BLaER1 (cell line): Measurements from ENCODE around the gene MTRF1L.
A peak's percentile ranks its signal among the peaks of the same experiment; 100 is the strongest.
"Not testable (repeated sequence)": the region's sequence is repeated elsewhere in the genome, so short reads cannot be mapped to it uniquely, and the experiment has no call there.

Source experiments
- H3K27ac ChIP-seq: shearing (Covaris generic); formaldehyde crosslinking; 2 replicates; pipeline ENCODE4 v1.8.1; 2022
- H3K27me3 ChIP-seq: shearing (Covaris generic); formaldehyde crosslinking; 2 replicates; pipeline ENCODE4 v1.8.1; 2022
- H3K36me3 ChIP-seq: shearing (Covaris generic); formaldehyde crosslinking; 2 replicates; pipeline ENCODE4 v1.8.1; 2022
- H3K4me1 ChIP-seq: shearing (Covaris generic); formaldehyde crosslinking; 2 replicates; pipeline ENCODE4 v1.8.1; 2022
- H3K4me2 ChIP-seq: shearing (Covaris generic); formaldehyde crosslinking; 2 replicates; pipeline ENCODE4 v1.8.1; 2022
- H3K4me3 ChIP-seq: shearing (Covaris generic); formaldehyde crosslinking; 2 replicates; pipeline ENCODE4 v1.8.1; 2022
- H3K9ac ChIP-seq: shearing (Covaris generic); formaldehyde crosslinking; 2 replicates; pipeline ENCODE4 v1.8.1; 2022
- H3K9me3 ChIP-seq: shearing (Covaris generic); formaldehyde crosslinking; 2 replicates; pipeline ENCODE4 v1.8.1; 2022
- H4K20me1 ChIP-seq: shearing (Covaris generic); formaldehyde crosslinking; 2 replicates; pipeline ENCODE4 v1.8.1; 2022
- Cebpa-rat ChIP-seq: shearing (Covaris generic); IDR thresholded peaks from 2 replicates; pipeline ENCODE4 v1.8.1; 2022

The MTRF1L gene

DNA sequence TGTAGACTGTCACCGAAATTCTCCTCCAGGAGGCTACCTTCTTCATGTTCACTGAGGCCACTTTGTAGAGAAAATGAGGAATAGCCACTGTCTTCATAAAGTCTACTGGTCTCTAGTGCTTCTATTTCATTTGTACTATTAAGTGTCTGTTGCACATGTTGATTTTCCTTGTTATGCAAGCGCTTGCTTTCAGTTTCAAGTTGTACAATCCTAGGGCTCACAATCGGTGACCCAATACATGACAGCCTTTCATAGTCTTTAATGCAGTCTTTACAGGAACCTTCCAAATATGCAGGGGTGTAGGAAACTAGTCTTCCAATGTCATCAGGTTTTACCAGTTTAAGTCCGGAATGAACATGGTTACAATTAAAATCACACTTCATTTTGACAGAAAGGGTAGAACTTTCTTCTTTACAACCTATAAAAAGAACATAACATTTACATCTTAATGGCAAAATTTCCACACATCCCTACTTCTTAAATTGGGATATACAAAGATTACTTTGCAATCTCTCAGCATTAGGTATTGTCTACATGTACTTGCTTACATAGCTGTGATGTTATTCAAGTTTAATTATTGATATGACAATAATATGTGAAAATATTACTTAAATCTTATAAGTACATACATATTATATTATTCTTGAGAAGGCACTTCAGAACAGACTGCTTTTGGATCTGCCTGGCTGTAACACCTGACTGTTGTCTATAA lies 27.1 kb downstream of the MTRF1L start:
- peaks cover 4% of the 10 kb centered on the region; the same call in 1 of the 2 replicates for H3K9me3 ChIP-seq
- H3K36me3 ChIP-seq: peaks cover 89% of the 10 kb centered on the region
- H4K20me1 ChIP-seq: peaks cover 90% of the 10 kb centered on the region
- 0 out of 2 replicates have a peak overlapping the region, but pooled peaks have one; percentile 11 for H3K4me3 ChIP-seq
- H3K9ac ChIP-seq: no peak overlapping the region
- peaks cover 58% of the 10 kb centered on the region for H3K4me1 ChIP-seq
- H3K27ac ChIP-seq: no peak overlapping the region
- TF ChIP-seq Cebpa-rat: no peak
- peak overlapping the region; percentile 42 for H3K4me2 ChIP-seq
- no peaks in the 10 kb centered on the region for H3K27me3 ChIP-seq

DNA sequence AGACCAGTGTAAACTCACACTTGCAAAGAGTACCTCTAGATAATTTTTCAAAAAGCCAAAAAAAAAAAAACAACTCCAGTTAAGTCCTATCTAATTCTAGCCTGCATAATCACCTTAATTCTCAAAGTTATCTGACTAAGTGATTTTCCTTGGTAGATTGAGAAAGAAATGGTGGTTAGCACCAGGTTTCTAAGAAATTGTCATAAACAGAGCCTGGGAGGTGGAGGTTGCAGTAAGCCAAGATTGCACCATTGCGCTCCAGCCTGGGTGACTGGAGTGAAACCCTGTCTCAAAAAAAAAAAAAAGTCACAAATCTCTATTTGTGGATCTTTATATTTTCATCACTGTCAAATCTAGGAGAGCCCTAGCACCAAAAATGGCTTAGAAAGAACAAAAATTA lies 28.6 kb downstream of the MTRF1L start:
- H3K27me3 ChIP-seq: no peaks in the 10 kb centered on the region
- no peak overlapping the region; the same call in 1 of the 2 replicates for H3K4me2 ChIP-seq
- H4K20me1 ChIP-seq: peaks cover 76% of the 10 kb centered on the region
- no peak overlapping the region for H3K9ac ChIP-seq
- no peak overlapping the region for H3K4me3 ChIP-seq
- H3K27ac ChIP-seq: no peak overlapping the region
- peaks cover 19% of the 10 kb centered on the region for H3K9me3 ChIP-seq
- peaks cover 43% of the 10 kb centered on the region for H3K4me1 ChIP-seq
- H3K36me3 ChIP-seq: peaks cover 98% of the 10 kb centered on the region
- TF ChIP-seq Cebpa-rat: no peak

DNA sequence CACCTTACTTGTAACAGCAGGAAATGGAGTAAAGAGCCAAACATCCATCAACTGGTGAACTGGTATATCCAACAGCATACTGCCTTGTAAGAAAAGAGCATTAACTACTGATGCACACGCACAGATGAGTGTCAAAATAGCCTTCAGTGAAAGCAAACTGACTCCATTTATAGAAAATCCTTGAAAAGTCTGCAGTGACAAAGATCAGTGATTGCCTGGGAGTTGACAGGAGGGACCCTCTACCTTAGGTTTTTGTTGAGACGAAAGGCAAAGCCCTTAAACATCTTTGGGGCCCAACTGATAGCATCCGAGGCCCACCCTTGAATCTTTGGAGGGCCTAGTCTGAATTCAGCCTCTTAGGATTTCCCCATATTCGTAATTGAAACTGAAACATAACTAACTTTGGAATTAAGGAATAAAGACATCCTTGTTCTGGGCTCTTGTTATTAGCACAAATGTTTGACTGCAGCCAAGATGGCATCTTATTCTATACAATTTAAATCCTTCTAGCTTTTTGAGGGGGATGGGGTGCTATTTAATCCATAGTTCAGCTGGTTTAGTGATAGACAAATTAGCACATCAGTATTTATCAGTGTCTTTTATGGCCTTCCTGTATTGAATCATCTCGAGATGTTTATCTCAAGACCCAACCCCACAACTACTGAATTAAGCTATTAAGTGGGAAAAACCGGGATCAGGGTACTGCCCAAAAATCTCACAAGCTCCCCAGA lies 32.7 kb downstream of the MTRF1L start:
- H3K4me1 ChIP-seq: peaks cover 5% of the 10 kb centered on the region
- no peak for TF ChIP-seq Cebpa-rat
- peaks cover 37% of the 10 kb centered on the region for H4K20me1 ChIP-seq
- H3K36me3 ChIP-seq: peaks cover 58% of the 10 kb centered on the region
- H3K4me2 ChIP-seq: no peak overlapping the region
- no peak overlapping the region for H3K4me3 ChIP-seq
- H3K27ac ChIP-seq: no peak overlapping the region
- H3K9ac ChIP-seq: no peak overlapping the region
- H3K27me3 ChIP-seq: no peaks in the 10 kb centered on the region
- peaks cover 24% of the 10 kb centered on the region for H3K9me3 ChIP-seq

DNA sequence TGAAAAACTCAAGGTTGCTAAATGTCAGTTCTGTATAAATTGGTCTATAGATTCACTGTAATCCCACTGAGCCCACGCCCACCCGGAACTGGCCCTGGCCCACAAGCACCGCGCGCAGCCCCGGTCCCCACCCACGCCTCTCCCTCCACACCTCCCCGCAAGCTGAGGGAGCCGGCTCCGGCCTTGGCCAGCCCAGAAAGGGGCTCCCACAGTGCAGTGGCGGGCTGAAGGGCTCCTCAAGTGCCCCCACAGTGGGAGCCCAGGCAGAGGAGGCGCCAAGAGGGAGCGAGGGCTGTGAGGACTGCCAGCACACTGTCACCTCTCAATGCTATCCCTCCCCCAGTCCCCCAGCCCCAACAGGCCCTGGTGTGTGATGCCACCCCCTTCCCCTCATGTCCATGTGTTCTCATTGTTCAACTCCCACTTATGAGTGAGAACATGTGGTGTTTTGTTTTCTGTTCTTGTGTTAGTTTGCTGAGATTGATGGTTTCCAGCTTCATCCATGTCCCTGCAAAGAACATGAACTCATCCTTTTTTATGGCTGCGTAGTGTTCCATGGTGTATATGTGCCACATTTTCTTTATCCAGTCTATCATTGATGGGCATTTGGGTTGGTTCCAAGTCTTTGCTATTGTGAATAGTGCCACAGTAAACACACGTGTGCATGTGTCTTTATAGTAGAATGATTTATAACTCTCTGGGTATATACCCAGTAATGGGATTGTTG lies 36.2 kb downstream of the MTRF1L start:
- H3K27me3 ChIP-seq, H3K4me3 ChIP-seq, H3K4me2 ChIP-seq, H3K4me1 ChIP-seq, H3K27ac ChIP-seq, H3K9ac ChIP-seq, H4K20me1 ChIP-seq: not testable (repeated sequence)
- Histone ChIP-seq H3K9me3 (peaks cover 20% of the 10 kb centered on the region), H3K36me3 (peaks cover 23% of the 10 kb centered on the region)

DNA sequence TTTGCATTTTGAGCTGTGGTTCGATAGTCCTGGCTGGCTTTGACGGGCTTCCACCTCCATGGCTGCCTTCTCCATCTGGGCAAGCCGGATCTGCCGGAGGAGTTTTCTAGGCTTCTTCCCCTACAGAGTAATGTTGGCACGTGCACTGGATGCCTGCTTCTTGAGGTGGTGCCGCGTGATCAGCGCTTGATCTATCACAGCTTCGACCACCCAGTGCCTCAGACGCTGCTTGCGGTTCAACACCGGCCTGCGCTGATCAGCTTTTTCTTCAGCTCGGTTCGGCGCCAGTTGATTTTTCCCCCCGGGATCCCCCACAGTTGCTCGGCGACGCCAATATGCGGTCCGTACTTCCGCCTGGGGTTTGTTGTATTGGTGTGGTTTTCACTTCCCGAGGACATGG lies 43.2 kb downstream of the MTRF1L start:
- Histone ChIP-seq H3K27ac (no peak overlapping the region), H3K36me3 (no peaks in the 10 kb centered on the region), H3K27me3 (no peaks in the 10 kb centered on the region), H4K20me1 (no peaks in the 10 kb centered on the region), H3K9me3 (no peaks in the 10 kb centered on the region), H3K9ac (no peak overlapping the region), H3K4me3 (no peak overlapping the region), H3K4me1 (no peaks in the 10 kb centered on the region), H3K4me2 (no peak overlapping the region)
- no peak for TF ChIP-seq Cebpa-rat

GRCh38 chr6:152957796-152958195 lies 44.7 kb downstream of the MTRF1L start:
- Histone ChIP-seq H3K9me3 (no peaks in the 10 kb centered on the region), H3K4me1 (no peaks in the 10 kb centered on the region), H3K36me3 (no peaks in the 10 kb centered on the region), H3K27me3 (no peaks in the 10 kb centered on the region), H3K27ac (no peak overlapping the region), H3K4me3 (no peak overlapping the region), H3K4me2 (no peak overlapping the region), H3K9ac (no peak overlapping the region), H4K20me1 (no peaks in the 10 kb centered on the region)
- TF ChIP-seq Cebpa-rat: no peak

DNA sequence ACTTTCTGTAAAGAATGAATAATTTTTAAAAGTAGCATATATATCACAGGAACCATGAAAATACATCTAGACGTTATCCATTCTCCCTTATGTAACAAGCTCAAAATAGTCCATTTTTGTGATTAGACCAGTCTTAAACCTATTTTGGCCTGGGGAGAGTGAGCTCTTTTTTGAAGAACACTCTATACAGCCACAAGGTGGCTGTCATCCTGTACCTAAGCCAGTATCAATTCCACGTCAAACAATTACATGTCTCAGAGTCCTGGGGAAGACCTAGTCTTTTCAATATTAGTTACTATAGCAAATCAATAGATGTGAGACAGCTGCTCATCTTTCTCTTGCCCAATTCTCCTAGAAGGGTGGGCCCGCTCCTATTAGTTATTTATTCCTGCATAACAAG lies 48.1 kb downstream of the MTRF1L start:
- Histone ChIP-seq H3K4me1 (no peaks in the 10 kb centered on the region), H3K9me3 (no peaks in the 10 kb centered on the region), H3K27ac (no peak overlapping the region), H3K36me3 (no peaks in the 10 kb centered on the region), H3K9ac (no peak overlapping the region), H3K4me2 (no peak overlapping the region), H4K20me1 (no peaks in the 10 kb centered on the region), H3K27me3 (no peaks in the 10 kb centered on the region), H3K4me3 (no peak overlapping the region)
- TF ChIP-seq Cebpa-rat: no peak

- H3K4me2 ChIP-seq: no peak overlapping the region
- H3K27ac ChIP-seq: no peak overlapping the region
Measured at GRCh38 chr6:152952866-152953509, 49.5 kb downstream of the MTRF1L start.

DNA sequence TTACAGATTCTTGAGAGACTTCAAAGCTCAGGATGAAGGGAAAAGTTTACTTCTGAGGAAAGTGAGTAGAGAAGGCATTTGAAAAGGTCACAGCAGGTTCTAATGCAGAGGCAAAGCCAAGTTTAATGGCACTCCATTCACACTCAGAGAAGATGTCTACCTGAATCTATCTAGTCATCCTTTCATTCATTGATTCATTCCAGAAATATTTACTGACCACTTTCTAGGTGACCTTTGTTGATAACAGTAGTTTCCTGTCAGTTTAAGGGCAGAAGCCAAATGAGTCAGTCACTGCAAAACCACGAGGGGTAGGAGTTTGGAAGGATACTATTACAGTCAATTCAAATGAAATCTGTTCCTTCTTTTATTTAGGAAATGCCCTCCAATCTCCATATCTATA lies 50.5 kb downstream of the MTRF1L start:
- H4K20me1 ChIP-seq: no peaks in the 10 kb centered on the region
- no peaks in the 10 kb centered on the region for H3K4me1 ChIP-seq
- H3K9ac ChIP-seq: no peak overlapping the region
- no peak for TF ChIP-seq Cebpa-rat
- H3K4me2 ChIP-seq: no peak overlapping the region
- H3K4me3 ChIP-seq: no peak overlapping the region
- H3K27ac ChIP-seq: no peak overlapping the region
- no peaks in the 10 kb centered on the region for H3K27me3 ChIP-seq
- no peaks in the 10 kb centered on the region for H3K9me3 ChIP-seq
- no peaks in the 10 kb centered on the region for H3K36me3 ChIP-seq

More at GRCh38 chr6:152952866-152953509, 49.5 kb downstream of the MTRF1L start:
- no peaks in the 10 kb centered on the region for H3K27me3 ChIP-seq
- no peak overlapping the region for H3K4me3 ChIP-seq
- no peaks in the 10 kb centered on the region for H4K20me1 ChIP-seq
- H3K4me1 ChIP-seq: no peaks in the 10 kb centered on the region
- TF ChIP-seq Cebpa-rat: no peak
- no peaks in the 10 kb centered on the region for H3K9me3 ChIP-seq
- H3K36me3 ChIP-seq: no peaks in the 10 kb centered on the region
- H3K9ac ChIP-seq: no peak overlapping the region
